Measurements from ENCODE around the gene ARFRP1. TPM values are rescaled to one million over a fixed set of nuclear protein-coding genes. Genes with fewer than 3 reads are reported as not detected.

The ARFRP1 gene
- total RNA-seq, 1 donor from 2014 or later = 45.3 TPM

DNA sequence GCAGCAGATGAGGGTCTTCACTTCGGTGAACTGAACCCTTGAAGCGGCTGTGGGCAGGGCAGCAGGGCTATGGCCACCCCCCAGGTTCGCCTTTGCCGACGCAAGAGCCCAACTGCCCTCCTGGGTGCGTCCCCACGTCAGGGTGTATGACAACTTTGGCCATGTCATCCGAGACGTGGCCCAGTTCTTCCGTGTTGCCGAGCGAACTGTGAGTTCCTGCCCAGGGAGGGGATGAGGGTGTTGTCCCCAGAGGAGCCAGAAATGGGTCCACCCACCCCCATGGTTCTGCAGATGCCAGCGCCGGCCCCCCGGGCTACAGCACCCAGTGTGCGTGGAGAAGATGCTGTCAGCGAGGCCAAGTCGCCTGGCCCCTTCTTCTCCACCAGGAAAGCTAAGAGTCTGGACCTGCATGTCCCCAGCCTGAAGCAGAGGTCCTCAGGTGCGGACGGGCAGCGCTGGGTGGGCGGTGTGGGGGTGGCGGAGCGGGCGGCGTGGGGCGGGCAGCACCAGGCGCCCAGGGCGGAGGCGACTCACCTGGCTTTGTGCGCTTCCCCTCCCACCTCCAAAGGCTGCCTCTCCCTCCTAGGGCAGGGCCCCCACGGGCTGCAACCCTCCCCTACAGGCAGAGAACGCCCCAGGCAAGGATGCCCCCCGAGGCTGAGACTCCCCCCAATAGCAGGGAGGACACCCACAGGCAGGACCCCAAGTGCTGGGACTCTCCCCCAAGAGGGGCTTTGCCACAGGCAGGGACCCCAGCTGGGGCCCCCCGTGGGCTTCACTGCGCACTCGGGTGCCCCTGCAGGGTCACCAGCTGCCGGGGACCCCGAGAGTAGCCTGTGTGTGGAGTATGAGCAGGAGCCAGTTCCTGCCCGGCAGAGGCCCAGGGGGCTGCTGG is 17.5 kb downstream of the ARFRP1 start:
- peaks cover 7% of the 10 kb centered on the region for H3K36me3 Mint-ChIP-seq
- no peaks in the 10 kb centered on the region for H3K4me1 Mint-ChIP-seq
- TF ChIP-seq, protein P1, sequence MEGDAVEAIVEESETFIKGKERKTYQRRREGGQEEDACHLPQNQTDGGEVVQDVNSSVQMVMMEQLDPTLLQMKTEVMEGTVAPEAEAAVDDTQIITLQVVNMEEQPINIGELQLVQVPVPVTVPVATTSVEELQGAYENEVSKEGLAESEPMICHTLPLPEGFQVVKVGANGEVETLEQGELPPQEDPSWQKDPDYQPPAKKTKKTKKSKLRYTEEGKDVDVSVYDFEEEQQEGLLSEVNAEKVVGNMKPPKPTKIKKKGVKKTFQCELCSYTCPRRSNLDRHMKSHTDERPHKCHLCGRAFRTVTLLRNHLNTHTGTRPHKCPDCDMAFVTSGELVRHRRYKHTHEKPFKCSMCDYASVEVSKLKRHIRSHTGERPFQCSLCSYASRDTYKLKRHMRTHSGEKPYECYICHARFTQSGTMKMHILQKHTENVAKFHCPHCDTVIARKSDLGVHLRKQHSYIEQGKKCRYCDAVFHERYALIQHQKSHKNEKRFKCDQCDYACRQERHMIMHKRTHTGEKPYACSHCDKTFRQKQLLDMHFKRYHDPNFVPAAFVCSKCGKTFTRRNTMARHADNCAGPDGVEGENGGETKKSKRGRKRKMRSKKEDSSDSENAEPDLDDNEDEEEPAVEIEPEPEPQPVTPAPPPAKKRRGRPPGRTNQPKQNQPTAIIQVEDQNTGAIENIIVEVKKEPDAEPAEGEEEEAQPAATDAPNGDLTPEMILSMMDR (IDR thresholded peaks at IDR 0.05; ENCODE audit: unreplicated experiment) = no peak
- H3K27ac Mint-ChIP-seq = no peak overlapping the region
- DNase-seq (ENCODE audit: low spot score in 2 of 2, unreplicated experiment in 2 of 2) = no peak
- no peak overlapping the region for H3K4me3 Mint-ChIP-seq
- H3K27me3 Mint-ChIP-seq (ENCODE audit: low read depth) = no peaks in the 10 kb centered on the region
- no peaks in the 10 kb centered on the region for H3K9me3 Mint-ChIP-seq

- no peaks in the 10 kb centered on the region for H3K27me3 Mint-ChIP-seq (ENCODE audit: low read depth)
- H3K9me3 Mint-ChIP-seq = no peaks in the 10 kb centered on the region
- TF ChIP-seq, protein P1 (IDR thresholded peaks at IDR 0.05; ENCODE audit: unreplicated experiment) = no peak
- H3K36me3 Mint-ChIP-seq = peaks cover 7% of the 10 kb centered on the region
- DNase-seq (ENCODE audit: low spot score in 2 of 2, unreplicated experiment in 2 of 2) = no peak
- H3K4me1 Mint-ChIP-seq = no peaks in the 10 kb centered on the region
- H3K27ac Mint-ChIP-seq = no peak overlapping the region
- H3K4me3 Mint-ChIP-seq = no peak overlapping the region
These were observed 18.5 kb downstream of the ARFRP1 start for GRCh38 chr20:63689046-63690002.

GRCh38 chr20:63688228-63689045 is 19.3 kb downstream of the ARFRP1 start:
- Mint-ChIP-seq H3K4me3 (no peak overlapping the region), H3K27ac (no peak overlapping the region), H3K9me3 (no peaks in the 10 kb centered on the region)

DNA sequence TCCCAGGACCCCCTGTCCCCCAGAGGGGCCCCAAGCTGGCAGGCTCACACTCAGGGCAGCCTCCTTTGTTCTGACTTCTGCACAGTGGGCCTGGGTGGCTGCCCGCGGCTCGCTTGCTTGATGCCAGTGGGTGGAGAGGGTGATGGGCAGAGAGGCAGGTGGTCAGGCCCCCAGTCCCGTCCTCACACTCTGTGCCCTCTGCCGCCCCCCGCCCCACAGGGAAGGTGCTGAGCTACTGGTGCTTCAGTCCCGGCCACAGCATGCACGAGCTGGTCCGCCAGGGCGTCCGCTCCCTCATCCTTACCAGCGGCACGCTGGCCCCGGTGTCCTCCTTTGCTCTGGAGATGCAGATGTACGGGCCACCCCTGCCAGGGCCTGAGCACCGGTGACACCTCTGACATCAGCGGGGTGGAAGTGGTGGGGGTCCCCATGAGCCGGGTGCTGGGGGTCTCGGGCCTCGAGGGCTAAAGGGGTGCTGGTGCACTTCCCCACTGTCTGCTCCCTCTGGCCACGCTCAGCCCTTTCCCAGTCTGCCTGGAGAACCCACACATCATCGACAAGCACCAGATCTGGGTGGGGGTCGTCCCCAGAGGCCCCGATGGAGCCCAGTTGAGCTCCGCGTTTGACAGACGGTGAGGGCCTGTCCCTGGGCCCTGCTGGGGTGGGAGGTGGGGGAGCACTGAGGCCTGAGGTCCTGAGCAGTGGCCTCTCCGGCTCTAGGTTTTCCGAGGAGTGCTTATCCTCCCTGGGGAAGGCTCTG is 20.2 kb downstream of the ARFRP1 start:
- DNase-seq (ENCODE audit: low spot score in 2 of 2, unreplicated experiment in 2 of 2) = no peak
- Mint-ChIP-seq H3K27ac (no peak overlapping the region), H3K36me3 (peaks cover 3% of the 10 kb centered on the region), H3K27me3 (ENCODE audit: low read depth) (no peaks in the 10 kb centered on the region), H3K4me3 (no peak overlapping the region), H3K9me3 (no peaks in the 10 kb centered on the region), H3K4me1 (no peaks in the 10 kb centered on the region)
- TF ChIP-seq, protein P1 (IDR thresholded peaks at IDR 0.05; ENCODE audit: unreplicated experiment) = no peak

More at GRCh38 chr20:63688228-63689045, 19.3 kb downstream of the ARFRP1 start:
- Mint-ChIP-seq H3K36me3 (peaks cover 4% of the 10 kb centered on the region), H3K4me1 (no peaks in the 10 kb centered on the region), H3K27me3 (ENCODE audit: low read depth) (no peaks in the 10 kb centered on the region)
- TF ChIP-seq, protein P1 (IDR thresholded peaks at IDR 0.05; ENCODE audit: unreplicated experiment) = no peak
- no peak for DNase-seq (ENCODE audit: low spot score in 2 of 2, unreplicated experiment in 2 of 2)

Data from mesothelial cell of epicardium (in vitro differentiated cells).